Kasumi-1 (cell line): Measurements from ENCODE around the gene CEL.
"Not testable (repeated sequence)": the region's sequence is repeated elsewhere in the genome, so short reads cannot be mapped to it uniquely, and the experiment has no call there.

ENCODE experiments used
- DNase-seq, 2 experiments: peaks; one replicate each; lab custom pipeline; 2025; lab: John Stamatoyannopoulos, UW

CEL gene

DNA sequence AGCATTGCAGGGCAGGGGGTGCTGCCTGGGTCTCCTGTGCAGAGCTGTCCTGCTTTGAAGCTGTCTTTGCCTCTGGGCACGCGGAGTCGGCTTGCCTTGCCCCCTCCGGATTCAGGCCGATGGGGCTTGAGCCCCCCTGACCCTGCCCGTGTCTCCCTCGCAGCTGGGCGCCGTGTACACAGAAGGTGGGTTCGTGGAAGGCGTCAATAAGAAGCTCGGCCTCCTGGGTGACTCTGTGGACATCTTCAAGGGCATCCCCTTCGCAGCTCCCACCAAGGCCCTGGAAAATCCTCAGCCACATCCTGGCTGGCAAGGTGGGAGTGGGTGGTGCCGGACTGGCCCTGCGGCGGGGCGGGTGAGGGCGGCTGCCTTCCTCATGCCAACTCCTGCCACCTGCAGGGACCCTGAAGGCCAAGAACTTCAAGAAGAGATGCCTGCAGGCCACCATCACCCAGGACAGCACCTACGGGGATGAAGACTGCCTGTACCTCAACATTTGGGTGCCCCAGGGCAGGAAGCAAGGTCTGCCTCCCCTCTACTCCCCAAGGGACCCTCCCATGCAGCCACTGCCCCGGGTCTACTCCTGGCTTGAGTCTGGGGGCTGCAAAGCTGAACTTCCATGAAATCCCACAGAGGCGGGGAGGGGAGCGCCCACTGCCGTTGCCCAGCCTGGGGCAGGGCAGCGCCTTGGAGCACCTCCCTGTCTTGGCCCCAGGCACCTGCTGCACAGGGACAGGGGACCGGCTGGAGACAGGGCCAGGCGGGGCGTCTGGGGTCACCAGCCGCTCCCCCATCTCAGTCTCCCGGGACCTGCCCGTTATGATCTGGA is 2.7 kb downstream of the CEL start:
- no peak for DNase-seq

DNA sequence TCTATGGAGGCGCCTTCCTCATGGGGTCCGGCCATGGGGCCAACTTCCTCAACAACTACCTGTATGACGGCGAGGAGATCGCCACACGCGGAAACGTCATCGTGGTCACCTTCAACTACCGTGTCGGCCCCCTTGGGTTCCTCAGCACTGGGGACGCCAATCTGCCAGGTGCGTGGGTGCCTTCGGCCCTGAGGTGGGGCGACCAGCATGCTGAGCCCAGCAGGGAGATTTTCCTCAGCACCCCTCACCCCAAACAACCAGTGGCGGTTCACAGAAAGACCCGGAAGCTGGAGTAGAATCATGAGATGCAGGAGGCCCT is 3.2 kb downstream of the CEL start:
- no peak for DNase-seq

DNA sequence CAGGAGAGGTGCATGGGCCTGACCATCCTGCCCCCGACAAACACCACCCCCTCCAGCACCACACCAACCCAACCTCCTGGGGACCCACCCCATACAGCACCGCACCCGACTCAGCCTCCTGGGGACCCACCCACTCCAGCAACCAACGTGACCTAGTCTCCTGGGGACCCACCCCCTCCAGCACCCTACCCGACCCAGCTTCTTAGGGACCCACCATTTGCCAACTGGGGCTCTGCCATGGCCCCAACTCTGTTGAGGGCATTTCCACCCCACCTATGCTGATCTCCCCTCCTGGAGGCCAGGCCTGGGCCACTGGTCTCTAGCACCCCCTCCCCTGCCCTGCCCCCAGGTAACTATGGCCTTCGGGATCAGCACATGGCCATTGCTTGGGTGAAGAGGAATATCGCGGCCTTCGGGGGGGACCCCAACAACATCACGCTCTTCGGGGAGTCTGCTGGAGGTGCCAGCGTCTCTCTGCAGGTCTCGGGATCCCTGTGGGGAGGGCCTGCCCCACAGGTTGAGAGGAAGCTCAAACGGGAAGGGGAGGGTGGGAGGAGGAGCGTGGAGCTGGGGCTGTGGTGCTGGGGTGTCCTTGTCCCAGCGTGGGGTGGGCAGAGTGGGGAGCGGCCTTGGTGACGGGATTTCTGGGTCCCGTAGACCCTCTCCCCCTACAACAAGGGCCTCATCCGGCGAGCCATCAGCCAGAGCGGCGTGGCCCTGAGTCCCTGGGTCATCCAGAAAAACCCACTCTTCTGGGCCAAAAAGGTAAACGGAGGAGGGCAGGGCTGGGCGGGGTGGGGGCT is 4.6 kb downstream of the CEL start:
- no peak for DNase-seq

DNA sequence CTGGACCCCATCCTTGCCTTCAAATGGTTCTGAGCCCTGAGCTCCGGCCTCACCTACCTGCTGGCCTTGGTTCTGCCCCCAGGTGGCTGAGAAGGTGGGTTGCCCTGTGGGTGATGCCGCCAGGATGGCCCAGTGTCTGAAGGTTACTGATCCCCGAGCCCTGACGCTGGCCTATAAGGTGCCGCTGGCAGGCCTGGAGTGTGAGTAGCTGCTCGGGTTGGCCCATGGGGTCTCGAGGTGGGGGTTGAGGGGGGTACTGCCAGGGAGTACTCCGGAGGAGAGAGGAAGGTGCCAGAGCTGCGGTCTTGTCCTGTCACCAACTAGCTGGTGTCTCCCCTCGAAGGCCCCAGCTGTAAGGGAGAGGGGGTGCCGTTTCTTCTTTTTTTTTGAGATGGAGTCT is 5.2 kb downstream of the CEL start:
- DNase-seq = no peak

DNA sequence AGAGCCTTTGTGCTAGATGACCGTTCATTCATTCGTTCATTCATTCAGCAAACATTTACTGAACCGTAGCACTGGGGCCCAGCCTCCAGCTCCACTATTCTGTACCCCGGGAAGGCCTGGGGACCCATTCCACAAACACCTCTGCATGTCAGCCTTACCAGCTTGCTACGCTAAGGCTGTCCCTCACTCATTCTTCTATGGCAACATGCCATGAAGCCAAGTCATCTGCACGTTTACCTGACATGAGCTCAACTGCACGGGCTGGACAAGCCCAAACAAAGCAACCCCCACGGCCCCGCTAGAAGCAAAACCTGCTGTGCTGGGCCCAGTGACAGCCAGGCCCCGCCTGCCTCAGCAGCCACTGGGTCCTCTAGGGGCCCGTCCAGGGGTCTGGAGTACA is 6.0 kb downstream of the CEL start:
- DNase-seq = no peak

GRCh38 chr9:133068431-133068830 is 6.7 kb downstream of the CEL start:
- not testable (repeated sequence) for DNase-seq

GRCh38 chr9:133070500-133070961 is 8.8 kb downstream of the CEL start:
- not testable (repeated sequence) for DNase-seq

- DNase-seq = not testable (repeated sequence)
These were observed 9.2 kb downstream of the CEL start for GRCh38 chr9:133070985-133071384.

GRCh38 chr9:133071484-133072150 is 9.8 kb downstream of the CEL start:
- no peak for DNase-seq

DNA sequence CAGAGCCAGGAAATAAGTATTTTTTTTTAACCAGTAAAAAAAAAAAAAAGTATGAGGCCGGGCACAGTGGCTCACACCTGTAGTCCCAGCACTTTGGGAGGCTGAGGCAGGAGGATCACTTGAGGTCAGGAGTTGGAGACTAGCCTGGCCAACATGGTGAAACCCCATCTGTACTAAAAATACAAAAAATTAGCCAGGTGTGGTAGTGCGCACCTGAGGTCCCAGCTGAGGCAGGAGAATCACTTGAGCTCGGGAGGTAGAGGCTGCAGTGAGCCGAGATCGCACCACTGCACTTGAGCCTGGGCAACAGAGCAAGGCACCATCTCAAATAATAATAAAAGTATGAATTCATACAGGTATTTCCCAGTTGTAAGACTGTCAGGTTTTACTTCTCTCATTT is 10.4 kb downstream of the CEL start:
- not testable (repeated sequence) for DNase-seq

GRCh38 chr9:133073086-133074014 is 11.6 kb downstream of the CEL start:
- DNase-seq = no peak

DNA sequence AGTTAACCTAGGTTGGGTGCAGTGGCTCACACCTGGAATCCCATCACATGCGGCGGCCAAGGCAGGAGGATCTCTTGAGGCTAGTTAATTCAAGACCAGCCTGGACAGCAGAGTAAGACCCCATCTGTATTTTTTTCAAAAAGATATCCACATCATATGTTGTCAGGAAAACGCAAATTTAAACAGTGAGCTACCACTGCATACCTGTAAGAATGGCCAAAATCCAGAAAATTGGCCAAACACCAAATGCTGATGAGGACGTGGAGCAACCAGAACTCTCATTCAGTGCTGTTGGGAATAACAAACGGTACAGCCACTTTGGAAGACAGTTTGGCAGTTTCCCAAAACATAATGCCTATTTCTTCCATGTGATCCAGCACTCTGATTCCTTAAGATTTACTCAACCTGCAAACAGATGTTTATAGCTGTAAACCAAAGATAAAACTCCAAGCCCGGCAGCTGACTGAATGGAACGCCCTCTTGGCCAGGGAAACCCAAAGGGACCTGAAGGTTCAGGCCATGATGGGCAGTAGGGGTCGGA is 12.4 kb downstream of the CEL start:
- DNase-seq = no peak

GRCh38 chr9:133075925-133076630 is 14.3 kb downstream of the CEL start:
- no peak for DNase-seq

GRCh38 chr9:133076691-133077090 is 14.9 kb downstream of the CEL start:
- no peak for DNase-seq

DNA sequence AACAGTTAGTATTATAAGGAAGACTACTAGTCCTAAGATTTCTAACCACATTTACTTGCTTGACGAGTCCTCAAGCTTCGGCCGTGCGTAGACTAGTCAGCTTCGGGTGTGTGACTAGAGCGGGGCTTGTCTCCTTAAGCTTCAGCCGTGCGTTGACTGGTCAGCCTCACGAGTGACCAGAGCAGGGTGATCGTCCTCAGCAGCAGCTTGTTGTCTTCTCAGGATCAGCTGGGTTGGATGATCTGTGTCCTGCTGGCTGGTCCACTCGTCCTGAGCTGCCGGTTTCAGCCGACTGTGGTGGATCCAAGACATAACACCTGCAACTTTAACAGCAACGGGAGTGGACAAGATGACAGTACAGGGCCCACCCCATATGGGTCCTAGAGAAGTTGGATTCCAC is 16.7 kb downstream of the CEL start:
- no peak for DNase-seq

GRCh38 chr9:133080161-133080560 is 18.4 kb downstream of the CEL start:
- no peak for DNase-seq

DNA sequence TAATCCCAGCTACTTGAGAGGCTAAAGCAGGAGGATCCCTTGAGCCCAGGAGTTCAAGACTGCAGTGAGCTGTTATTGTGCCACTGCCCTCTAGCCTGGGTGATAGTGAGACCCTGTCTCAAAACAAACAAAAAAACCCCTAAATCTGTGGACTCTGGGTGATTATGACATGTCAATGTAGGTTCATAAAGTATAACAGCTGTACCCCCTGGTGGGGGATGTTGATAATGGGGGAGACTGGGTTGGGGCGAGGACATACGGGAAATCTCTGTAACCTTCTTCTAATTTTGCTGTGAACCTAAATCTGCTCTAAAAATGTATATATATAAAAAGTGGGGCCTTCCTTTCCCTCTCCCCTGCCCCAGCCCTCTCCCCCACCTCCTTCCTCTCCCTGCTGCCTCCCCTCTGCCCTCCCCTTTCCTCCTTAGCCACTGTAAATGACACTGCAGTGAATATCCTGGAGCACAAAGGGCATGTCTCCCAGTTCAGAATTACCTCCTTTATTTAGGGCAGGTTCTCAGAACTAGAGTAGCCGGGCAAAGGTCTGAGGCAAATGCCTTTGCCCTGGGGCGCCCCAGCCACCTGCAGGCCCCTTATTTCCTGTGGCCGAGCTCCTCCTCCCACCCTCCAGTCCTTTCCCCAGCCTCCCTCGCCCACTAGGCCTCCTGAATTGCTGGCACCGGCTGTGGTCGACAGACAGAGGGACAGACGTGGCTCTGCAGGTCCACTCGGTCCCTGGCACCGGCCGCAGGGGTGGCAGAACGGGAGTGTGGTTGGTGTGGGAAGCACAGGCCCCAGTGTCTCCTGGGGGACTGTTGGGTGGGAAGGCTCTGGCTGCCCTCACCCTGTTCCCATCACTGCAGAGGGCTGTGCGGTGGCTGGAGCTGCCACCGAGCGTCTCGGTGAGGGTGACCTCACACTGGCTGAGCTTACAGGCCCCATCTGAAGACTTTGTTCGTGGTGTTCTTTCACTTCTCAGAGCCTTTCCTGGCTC is 19.3 kb downstream of the CEL start:
- not testable (repeated sequence) for DNase-seq

DNA sequence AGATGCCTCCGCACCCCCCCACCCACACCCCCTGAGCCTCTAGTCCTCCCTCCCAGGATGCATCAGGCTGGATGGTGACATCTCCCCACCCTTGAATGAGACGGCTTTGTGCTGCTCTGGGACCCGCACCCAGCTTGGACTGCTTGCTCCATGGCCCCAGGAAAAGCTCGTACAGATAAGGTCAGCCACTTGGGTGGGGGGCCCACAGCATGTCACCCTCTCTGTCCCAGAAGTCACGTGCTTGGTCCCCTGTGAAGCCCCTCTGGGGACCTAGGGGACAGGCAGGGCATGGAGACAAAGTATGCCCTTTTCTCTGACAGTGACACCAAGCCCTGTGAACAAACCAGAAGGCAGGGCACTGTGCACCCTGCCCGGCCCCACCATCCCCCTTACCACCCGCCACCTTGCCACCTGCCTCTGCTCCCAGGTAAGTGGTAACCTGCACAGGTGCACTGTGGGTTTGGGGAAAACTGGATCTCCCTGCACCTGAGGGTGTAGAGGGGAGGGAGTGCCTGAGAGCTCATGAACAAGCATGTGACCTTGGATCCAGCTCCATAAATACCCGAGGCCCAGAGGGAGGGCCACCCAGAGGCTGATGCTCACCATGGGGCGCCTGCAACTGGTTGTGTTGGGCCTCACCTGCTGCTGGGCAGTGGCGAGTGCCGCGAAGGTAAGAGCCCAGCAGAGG is 20.3 kb downstream of the CEL start:
- not testable (repeated sequence) for DNase-seq

- DNase-seq = not testable (repeated sequence)
These were observed 21.9 kb downstream of the CEL start for GRCh38 chr9:133083688-133084087.
